ENCODE measurements around the gene REPS1.

The REPS1 gene

GRCh38 chr6:138864343-138864890 is 123.6 kb downstream of the REPS1 start:
- DNase-seq (ENCODE audit: low read depth in 4 of 4, low spot score in 1 of 4) = no peak

GRCh38 chr6:138863321-138863720 is 124.7 kb downstream of the REPS1 start:
- no peak for DNase-seq (ENCODE audit: low read depth in 4 of 4, low spot score in 1 of 4)

DNA sequence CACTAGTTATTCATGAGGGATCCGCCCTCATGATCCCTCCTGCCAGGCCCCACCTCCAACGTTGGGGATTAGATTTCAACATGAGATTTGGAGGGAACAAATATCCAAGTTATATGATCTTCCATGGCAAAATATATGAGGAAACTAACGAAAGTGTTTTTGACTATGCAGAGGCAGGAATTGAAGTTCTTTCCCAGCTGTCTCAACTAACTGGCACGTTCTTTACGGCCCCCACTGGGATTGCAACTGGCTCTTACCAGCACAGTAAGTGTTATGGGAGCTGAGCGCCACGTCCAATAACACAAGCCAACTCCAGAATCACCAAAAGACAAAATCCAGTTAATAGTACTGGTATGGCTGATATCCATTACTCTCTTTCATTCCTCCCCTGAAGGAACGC is 125.6 kb downstream of the REPS1 start:
- no peak for DNase-seq (ENCODE audit: low read depth in 4 of 4, low spot score in 1 of 4)

DNA sequence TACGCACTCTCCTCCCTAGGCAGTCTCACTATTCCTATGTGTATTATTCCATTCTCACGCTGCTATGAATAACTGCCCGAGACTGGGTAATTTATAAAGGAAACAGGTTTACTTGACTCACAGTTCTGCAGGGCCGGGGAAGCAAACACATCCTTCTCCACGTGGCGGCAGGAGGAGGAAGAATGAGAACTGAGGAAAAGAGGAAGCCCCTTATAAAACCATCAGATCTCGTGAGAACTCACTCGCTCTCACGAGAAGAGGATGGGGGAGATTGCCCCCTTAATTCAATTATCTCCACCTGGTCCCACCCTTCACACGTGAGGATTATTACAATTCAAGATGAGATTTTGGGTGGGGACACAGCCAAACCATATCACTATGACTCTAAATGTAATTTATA is 130.3 kb downstream of the REPS1 start:
- DNase-seq (ENCODE audit: low read depth in 4 of 4, low spot score in 1 of 4) = no peak

- DNase-seq (ENCODE audit: low read depth in 4 of 4, low spot score in 1 of 4) = no peak
Observed at GRCh38 chr6:138856654-138857053, 131.4 kb downstream of the REPS1 start.

Measured in stimulated activated CD4-positive, alpha-beta T cell treated with anti-CD3 and anti-CD28 coated beads, Interleukin-1b, Interleukin-23, amount 100 ng/mL, for 24 hours (primary cell).